GM19395 (cell line): ENCODE data around the gene DOCK2.

ENCODE experiments used
- ATAC-seq: cut with Tn5 transposase; IDR thresholded peaks from one replicate; pipeline ENCODE4 v1.9.1; 2021; ENCODE audit warnings: mild to moderate bottlenecking, moderate library complexity; ENCODE audit not compliant: unreplicated experiment

DOCK2 gene

GRCh38 chr5:170020423-170020822, 383.3 kb downstream of the DOCK2 start:
- no peak for ATAC-seq

- no peak for ATAC-seq
Measured at GRCh38 chr5:170021506-170021905, 384.4 kb downstream of the DOCK2 start.

GRCh38 chr5:170025853-170026252, 388.8 kb downstream of the DOCK2 start:
- no peak for ATAC-seq

GRCh38 chr5:170028124-170028523, 391.0 kb downstream of the DOCK2 start:
- no peak for ATAC-seq

- ATAC-seq = no peak
Measured at GRCh38 chr5:170034231-170034630, 397.2 kb downstream of the DOCK2 start.

DNA sequence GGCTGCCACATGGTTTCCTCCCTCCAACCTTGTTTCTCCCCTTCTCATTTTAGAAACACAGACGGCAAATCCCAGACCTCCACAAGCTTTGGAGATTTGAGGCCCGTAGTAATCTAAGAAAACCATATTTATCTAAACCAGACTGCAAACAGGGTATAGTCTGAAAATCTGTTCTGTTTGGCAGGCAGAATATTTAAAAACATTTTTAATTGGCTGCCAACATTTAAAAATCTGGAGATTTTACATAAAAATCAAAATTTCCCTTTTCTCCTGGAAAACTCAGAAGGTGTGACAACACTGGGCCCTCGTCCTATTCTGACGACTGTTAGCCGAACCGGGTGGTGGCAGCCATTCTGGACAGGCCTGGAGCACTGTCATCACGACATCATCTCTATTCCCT, 401.2 kb downstream of the DOCK2 start:
- no peak for ATAC-seq

DNA sequence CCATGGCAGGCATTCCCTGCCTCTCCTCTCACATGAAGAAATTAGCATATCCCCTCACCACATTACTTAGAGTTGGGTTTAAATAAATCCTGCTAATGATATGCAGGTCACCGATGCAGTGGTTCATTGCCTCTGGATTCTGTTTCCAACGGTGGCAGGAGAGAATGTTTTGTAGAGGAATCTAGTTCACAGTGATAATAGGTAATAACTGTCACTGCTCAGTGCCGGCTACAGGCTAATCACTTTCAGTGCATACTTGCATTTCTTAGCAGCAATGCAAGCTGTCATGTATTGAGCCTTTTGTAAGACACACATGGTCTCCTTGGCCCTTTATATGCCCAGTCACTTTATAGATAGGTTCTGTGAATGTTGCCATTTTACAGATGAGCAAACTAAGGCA, 402.8 kb downstream of the DOCK2 start:
- no peak for ATAC-seq

DNA sequence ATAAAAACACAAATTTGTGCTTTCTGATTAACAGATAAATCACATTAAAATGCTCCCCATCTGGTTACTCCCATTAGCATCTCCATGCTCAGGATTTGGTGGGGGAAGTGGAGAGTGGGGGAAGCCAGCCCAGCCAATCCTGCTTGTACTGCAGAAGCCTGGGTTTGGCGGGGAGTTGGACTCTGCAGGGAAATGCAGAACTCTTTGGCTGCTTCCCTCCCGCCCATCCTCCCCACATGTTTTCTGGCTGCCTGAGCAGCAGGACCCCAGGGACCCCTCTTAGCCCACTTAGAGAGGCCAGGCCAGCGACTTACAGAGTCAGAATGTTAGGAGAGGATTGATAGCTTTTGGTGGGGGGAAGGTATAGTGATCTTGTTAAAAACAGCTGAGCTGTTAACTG, 409.2 kb downstream of the DOCK2 start:
- no peak for ATAC-seq

- ATAC-seq = no peak
Measured at GRCh38 chr5:170049713-170050112, 412.6 kb downstream of the DOCK2 start.

DNA sequence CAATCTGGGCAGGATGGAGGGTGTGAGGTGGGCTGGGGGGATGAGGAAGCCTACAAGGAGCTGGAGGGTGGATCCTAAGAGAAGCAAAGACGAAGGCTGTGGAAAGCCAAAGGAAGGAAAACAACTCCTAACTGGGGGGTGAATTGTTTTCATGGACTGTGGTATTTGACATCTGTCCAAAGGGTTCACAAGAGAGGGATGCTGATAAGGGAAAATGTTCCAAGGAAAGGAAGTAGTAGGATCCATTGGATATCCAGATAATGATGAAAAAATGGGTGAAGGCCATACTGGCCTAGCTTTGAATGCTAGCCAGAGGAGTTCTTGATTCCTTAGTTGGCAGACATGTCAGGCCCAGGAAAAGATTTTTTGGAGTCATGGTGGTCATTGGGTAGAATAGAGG, 416.8 kb downstream of the DOCK2 start:
- no peak for ATAC-seq

DNA sequence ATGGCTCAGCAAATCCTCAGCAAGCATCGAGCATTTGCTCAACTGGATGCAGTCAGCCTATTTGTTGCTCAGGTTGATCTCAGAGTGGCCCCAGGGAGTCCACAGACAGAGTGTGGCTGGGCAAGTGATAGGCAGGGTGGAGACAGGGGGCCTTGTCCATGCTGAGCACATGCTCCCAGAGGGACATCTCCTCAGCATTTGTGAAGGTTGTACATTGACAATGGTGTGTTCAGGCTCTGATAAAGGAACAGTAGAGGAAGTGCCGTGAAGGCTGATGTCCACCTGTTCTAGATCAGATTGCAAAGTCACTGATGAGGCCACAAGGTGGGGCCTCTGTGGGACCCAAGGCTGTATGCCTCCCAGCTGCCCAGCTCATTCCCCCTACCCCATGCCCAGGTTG, 418.5 kb downstream of the DOCK2 start:
- no peak for ATAC-seq

DNA sequence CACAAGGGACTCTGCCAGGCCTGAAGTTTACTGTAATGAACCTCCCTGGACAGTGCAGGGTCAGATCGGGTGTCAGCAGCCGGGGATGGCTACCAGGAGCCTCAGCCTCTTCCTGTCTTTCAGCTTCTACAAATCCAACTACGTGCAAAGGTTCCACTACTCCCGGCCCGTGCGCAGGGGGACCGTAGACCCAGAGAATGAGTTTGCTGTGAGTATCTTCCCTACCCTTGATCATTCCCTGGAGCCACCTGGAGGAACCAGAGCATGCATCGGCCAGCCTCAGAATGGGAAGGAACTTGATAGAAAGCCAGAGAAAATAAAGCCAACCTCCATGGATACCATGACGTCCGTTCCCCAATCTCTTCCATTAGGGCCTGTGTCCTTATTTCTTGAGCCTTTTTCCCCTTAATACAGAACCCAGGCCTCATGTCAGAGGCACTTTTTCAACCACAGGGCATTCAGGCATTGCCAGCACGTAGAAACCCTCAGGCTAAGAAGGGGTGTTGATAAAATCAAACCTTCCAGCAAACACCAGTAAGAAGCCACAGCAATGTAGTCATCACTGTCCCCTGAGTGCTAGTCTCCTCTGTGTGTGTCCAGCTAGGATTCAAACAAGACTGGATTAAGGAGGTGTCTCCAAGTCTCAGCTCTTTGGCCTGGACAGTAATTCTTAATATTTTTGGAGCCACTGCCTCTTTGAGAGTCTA, 419.6 kb downstream of the DOCK2 start:
- ATAC-seq = no peak

GRCh38 chr5:170057311-170057710, 420.2 kb downstream of the DOCK2 start:
- ATAC-seq = no peak

DNA sequence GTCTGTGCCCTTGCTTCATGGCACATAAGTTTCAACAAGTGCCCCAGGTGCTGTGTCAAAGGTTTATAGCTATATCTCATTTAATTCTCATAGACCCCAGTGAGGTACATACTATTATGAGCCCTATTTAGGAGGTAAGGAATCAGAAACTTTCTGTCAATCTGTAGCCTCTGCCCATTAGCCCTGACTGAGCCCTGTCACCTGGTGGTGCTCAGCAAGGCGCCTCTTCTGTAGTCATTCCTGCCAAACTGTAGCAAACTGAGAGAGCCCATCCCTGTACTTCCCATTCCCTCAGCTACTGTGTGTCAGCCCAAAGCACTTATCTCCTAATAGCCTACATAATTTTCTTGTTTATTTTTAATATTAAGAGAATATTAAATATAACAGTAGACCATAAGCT, 422.1 kb downstream of the DOCK2 start:
- ATAC-seq = no peak

GRCh38 chr5:170067152-170067551, 430.1 kb downstream of the DOCK2 start:
- ATAC-seq = no peak

- no peak for ATAC-seq
Measured at GRCh38 chr5:170067574-170068170, 430.6 kb downstream of the DOCK2 start.

DNA sequence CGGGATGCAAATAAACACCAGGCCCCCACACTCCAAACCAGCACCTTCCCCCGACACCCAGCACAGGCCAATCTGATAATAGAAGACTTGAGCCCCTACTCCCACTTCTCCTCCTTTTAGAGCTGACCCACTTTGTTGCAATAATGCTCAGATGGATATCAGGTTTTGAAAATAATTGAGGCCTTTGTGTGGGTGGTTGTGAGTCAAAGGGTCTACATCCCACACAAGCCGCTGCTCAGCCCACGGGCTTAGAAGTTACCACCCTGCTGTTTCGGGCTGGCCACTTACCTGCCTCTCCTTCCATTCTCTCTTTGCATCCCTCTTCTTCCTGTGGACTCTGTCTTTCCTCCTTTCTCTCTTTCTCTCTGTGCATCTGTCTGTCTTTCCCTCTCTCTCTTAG, 432.4 kb downstream of the DOCK2 start:
- no peak for ATAC-seq

GRCh38 chr5:170070556-170071412, 433.7 kb downstream of the DOCK2 start:
- no peak for ATAC-seq

DNA sequence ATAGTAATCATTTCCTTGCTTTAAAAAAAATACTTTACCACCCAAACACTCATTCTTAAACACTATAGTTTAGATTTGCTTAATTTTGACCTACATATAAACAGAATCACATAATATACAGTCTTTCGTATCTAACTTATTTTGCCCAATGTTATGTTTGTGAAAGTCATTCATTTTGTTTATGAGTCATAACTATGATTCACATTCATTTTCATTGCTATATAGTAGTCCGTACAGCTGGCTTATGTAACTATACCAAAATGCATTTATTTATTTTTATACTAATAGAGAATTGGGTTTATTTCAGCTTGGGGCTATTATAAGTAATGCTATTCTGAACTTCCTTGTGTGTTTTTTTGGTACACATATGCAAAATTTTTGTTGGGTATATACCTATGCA, 434.7 kb downstream of the DOCK2 start:
- ATAC-seq = no peak

DNA sequence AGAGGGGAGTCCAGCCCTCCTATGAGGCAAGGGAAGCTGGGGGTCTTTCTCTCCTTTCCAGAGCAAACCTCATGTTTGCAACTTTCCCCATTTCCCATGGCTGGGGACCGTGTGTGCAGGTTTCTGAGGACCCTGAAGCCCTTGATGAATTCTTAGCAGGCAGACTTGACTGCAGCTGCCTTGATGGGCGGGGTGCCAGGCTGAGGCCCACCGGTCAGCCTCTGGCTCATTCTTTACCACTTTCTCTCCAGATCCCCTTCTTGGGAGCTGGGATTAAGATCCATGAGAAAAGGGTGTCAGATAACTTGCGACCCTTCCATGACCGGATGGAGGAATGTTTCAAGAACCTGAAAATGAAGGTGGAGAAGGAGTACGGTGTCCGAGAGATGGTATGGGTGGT, 438.6 kb downstream of the DOCK2 start:
- ATAC-seq = no peak

DNA sequence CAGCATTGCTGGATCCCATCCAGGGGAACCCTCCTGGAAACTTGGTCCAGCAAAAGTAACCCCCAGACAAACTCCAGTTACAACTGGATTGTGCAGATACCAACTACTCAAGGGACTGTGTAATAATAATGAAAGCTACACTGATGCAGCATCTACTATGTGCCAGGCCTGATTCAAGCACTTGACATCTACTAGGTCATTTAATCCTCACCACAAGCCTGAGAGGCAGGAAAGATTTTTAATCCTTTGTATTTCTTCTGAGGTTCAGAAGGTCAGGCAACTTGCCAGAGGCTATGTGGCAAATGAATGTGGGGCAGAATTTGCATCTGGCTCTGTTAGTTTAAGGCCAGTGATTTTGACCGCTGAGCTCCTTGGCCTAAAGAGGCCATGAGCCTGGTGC, 439.1 kb downstream of the DOCK2 start:
- ATAC-seq = no peak

GRCh38 chr5:170076739-170077138, 439.7 kb downstream of the DOCK2 start:
- ATAC-seq = no peak
